OCI-M2 (cell line): ENCODE results near the gene TTYH1.

Source experiments
- DNase-seq: peaks from one replicate; lab custom pipeline; 2025; ENCODE audit not compliant: unreplicated experiment; lab: John Stamatoyannopoulos, UW

Gene TTYH1

GRCh38 chr19:54422136-54422535 is 6.9 kb downstream of the TTYH1 start:
- no peak for DNase-seq

GRCh38 chr19:54424201-54424600 is 8.9 kb downstream of the TTYH1 start:
- DNase-seq = no peak

- no peak for DNase-seq
These were observed 9.6 kb downstream of the TTYH1 start for GRCh38 chr19:54424660-54425381.

GRCh38 chr19:54425382-54425723 is 10.1 kb downstream of the TTYH1 start:
- DNase-seq = no peak

GRCh38 chr19:54426291-54426931 is 11.1 kb downstream of the TTYH1 start:
- no peak for DNase-seq

GRCh38 chr19:54427586-54427985 is 12.3 kb downstream of the TTYH1 start:
- DNase-seq = no peak

GRCh38 chr19:54428323-54429175 is 13.3 kb downstream of the TTYH1 start:
- DNase-seq = no peak

GRCh38 chr19:54429176-54429495 is 13.9 kb downstream of the TTYH1 start:
- DNase-seq = no peak

GRCh38 chr19:54429545-54430227 is 14.4 kb downstream of the TTYH1 start:
- no peak for DNase-seq

GRCh38 chr19:54430306-54431254 is 15.3 kb downstream of the TTYH1 start:
- DNase-seq = peak; percentile 41

GRCh38 chr19:54431255-54431838 is 16.1 kb downstream of the TTYH1 start:
- DNase-seq = no peak

GRCh38 chr19:54432144-54432738 is 17.0 kb downstream of the TTYH1 start:
- no peak for DNase-seq

- no peak for DNase-seq
These were observed 18.4 kb downstream of the TTYH1 start for GRCh38 chr19:54433697-54434096.

GRCh38 chr19:54434112-54434872 is 19.0 kb downstream of the TTYH1 start:
- DNase-seq = no peak

GRCh38 chr19:54434873-54435214 is 19.6 kb downstream of the TTYH1 start:
- no peak for DNase-seq

GRCh38 chr19:54435551-54436016 is 20.3 kb downstream of the TTYH1 start:
- no peak for DNase-seq

GRCh38 chr19:54436031-54436523 is 20.8 kb downstream of the TTYH1 start:
- no peak for DNase-seq

- DNase-seq = no peak
These were observed 21.5 kb downstream of the TTYH1 start for GRCh38 chr19:54436628-54437252.
